GM19351 (cell line): ENCODE data around the gene BRD3.
"Not testable (repeated sequence)": the region's sequence is repeated elsewhere in the genome, so short reads cannot be mapped to it uniquely, and the experiment has no call there.

ENCODE experiments used
- ATAC-seq: cut with Tn5 transposase; IDR thresholded peaks from one replicate; pipeline ENCODE4 v1.9.1; 2021; ENCODE audit warnings: mild to moderate bottlenecking, moderate library complexity; ENCODE audit not compliant: unreplicated experiment

The BRD3 gene

GRCh38 chr9:133995012-133995896 is 72.6 kb downstream of the BRD3 start:
- no peak for ATAC-seq

- ATAC-seq = no peak
Measured at GRCh38 chr9:133994353-133995011, 73.3 kb downstream of the BRD3 start.

DNA sequence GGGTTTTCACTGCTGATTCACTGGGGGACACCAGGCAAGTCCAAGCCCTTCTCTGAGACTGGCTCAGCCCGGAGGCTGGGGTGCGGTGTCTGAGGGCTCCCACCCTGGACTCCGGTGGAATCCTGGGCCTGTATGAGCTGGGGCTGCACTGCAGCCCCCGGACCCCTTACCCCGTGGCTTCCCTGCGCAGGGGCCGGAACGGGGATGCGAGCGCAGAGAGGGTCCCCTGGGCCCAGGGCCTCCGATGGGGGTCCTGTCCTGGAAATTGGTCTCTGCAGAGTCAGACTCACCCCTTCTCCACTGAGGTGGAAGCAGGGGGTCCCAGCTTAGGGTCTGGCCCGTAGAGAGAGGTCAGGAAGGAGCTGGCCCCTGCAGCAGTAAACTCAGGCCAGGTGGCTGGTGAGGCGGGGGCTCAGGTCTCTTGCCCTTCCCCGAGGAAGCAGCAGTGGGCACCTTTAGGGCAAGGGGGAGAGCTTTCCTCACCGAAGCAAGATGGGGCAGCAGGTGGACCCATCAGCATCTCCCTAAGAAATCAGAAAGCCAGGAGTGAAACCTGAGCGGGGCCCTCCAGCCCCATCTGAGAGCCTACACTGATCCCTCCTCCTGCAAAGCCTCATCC is 74.1 kb downstream of the BRD3 start:
- ATAC-seq = no peak

DNA sequence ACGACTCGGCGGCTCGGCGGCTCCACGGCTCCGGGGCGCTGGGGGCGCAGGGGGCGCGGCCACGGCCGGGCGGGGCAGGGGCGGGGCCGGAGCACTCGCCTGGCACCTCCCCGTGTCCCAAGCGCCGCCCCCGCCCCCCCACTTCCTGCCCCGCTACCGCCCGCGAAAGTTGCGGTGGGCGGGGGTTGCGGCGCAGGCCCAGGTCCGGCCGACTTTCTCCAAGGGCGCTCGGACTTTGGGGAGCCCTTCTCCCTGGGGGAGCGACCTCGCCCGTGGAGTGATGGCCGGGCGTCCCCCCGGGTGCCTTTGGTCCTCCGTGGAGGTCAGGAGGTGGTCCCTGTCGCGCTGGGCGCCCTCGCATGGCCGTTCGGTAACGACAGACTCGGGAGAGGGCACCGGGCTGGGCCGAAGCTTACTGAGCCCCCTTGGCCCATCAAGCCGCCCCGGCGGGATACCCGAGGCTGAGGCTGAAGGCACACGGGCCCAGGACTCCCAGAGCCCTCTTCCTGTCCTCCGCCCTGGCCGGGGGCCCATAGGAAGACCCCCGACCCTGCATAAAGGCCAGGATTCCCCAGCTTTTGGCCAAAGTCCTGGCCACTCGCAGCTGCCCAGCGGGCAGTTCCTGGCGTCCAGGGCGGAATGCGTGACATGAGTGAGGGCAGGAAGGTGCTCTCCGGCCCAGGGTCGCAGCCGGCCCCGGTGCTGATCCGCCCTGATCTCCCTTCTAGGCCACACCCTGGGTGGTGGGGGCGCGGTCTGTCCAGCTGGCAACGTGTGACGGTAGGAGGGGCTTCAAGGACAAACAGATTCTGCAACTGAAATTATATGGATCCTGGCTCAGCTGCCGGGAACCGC is 74.8 kb downstream of the BRD3 start:
- ATAC-seq = peak; percentile 39

- ATAC-seq = peak; percentile 49
Measured at GRCh38 chr9:133991964-133992779, 75.7 kb downstream of the BRD3 start, which contains the start of gene VAV2. TSS of gene VAV2 (minus strand) at chr9:133992324. CDS start at chr9:133992278, 46 bp downstream.

DNA sequence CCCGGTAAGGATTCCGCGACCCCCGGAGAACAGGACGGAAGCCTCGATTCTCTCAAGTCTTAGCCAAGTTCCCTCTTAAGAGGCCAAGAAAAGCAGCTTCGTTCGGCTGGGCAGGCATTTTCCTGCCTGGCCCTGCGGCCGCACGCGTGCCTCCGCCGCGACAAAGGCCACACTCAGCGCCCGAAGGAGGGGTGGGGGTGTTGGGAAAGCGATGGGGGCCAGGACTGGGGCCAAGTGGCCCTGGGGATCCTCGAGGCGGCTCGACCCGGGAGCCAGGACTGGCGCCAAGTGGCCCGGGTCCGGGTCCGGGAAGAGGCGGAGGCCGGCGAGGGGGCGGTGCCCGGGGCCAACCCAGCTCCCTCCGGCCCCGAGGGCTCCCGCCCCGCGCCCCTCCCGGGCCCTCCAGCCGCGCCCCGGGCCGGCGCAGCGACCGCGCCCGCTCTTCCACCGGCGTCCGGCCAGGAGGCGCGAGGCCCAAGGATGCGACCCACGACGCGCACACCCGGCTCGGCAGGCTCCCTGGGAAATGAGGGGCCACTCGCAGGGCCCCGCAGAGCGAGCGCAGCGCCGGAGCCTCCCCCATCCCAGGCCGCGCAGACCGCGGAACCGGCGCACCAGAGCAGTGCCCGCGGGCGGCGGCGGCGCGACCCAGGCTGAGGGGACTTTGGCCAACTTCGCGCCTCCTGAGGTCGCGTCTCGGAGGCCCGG is 76.5 kb downstream of the BRD3 start:
- ATAC-seq = peak; percentile 16

GRCh38 chr9:133990366-133991213 is 77.2 kb downstream of the BRD3 start:
- ATAC-seq = no peak

DNA sequence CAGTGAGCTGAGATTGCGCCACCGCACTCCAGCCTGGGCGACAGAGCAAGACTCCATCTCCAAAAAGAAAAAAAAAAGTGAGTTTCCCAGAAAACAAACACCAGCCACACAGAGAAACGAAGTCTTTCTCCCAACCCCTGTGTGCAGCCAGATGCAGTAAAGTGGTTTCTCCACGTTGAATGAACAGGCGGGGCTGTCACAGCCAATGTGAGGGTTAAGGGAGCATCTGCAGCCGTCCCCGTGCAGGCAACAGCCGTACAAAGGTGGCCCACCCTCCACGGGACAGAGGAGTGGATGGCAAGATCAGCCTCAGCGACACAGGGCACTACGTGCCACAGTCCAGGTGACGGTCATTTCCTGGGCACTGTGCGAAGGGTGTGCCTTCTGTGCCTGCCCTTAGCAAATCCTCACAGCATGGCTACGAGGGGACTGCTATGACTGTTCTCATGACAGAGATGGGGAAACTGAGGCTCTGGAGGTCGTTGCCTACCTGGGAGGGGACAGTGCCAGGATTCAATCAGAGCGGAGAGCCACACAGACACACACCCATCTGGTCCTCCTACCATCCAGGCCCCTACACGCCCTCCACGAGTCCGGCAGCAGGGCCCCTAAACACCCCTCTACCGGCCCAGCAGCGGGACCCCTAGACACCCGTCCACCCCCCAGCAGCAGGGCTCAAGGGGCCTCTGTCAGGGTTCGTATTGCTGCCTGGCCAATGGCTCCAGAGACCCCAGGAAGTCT is 78.0 kb downstream of the BRD3 start:
- no peak for ATAC-seq

DNA sequence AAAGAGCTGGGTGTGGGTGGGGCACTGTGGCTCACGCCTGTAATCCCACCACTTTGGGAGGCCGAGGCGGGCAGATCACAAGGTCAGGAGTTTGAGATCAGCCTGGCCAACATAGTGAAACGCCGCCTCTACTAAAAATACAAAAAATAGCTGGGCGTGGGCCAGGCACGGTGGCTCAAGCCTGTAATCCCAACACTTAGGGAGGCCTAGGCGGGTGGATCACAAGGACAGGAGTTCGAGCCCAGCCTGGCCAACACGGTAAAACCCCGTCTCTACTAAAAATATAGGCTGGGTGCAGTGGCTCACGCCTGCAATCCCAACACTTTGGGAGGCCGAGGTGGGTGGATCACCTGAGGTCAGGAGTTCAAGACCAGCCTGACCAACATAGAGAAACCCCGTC is 79.1 kb downstream of the BRD3 start:
- ATAC-seq = not testable (repeated sequence)

GRCh38 chr9:133987946-133988665 is 79.7 kb downstream of the BRD3 start:
- ATAC-seq = no peak

DNA sequence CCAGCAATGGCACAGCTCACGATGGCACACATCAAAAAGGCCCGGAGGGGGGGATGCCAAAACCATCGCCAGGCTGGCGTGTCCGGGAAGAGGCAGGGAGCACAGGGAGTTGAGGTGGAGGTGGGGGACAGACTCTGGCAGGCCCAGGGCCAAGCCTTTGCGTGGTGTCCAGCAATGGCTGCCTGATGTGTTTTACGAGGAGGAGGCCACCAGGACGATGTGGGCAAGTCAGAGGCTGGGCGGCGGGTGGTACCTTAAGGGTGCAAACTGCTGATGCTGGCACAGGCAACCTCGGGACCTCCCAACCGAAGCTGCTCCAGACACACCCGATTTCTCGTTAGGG is 80.4 kb downstream of the BRD3 start:
- ATAC-seq = no peak

DNA sequence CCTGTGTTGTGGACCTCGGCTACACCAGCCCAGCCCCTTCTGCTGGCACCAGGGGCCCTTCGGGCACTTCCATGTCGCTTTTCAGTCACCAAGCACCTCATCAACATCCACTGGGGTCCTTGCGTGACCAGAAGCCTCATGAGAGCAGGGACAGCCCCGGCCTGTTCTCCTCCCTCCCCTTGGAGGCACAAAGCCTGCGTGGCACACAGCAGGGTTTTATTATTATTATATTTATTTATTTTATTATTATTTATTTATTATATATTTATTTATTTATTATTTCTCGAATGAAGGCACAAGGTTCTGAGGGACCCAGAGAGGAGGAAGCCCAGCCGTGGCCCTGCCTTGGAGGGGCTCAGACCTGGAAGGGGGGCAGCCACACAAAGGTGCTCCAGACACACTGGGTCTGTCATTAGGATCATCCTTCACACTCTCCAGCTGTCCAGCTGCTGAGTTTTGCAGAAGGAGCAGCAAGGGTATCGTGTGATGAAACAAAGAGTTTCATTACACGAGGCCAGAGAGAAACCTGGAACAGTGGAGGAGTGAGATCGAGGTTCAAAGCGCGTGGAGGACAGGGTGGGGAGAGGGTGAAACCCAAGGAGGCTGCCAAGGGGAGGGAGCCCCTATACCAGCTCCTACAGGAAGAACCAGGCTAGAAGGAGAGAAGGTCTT is 80.9 kb downstream of the BRD3 start:
- ATAC-seq = no peak

GRCh38 chr9:133986061-133986460 is 81.8 kb downstream of the BRD3 start:
- no peak for ATAC-seq

- no peak for ATAC-seq
Measured at GRCh38 chr9:133982971-133983720, 84.7 kb downstream of the BRD3 start.

DNA sequence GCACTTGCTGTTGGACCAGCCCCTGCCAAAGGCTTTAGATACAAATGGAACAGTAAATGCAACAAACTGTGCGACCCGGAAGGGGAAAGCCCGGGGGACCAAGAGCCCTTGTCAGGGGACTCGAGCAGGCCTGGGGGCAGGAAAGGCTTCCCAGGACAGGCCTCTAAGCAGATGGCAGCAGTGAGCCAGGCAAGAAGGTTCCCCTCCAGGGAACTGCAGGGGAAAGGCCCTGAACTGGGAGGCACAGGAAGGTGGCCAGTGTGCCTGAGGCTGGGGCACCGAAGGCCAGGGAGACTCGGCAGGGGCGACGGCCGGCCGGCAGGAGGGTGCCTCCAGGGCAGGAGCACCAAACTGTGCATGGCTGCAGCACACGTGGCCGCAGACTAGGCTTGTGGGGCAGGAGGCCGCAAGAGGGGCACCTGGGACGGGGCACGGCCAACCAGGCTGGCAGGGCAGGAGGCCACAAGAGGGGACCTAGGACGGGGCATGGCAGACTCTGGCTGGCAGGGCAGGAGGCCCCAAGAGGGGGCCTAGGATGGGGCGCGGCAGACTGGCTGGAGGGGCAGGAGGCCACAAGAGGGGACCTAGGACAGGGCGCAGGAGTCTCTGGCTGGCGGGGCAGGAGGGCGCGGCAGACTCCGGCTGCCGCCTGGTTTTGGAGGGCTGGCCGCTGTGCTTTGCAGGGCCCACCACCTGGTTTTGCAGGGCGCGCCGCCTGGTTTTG is 85.7 kb downstream of the BRD3 start:
- ATAC-seq = no peak
